Stomach (tissue), 9 donors: ENCODE measurements around the gene TNPO3. TPM values are rescaled to one million over a fixed set of nuclear protein-coding genes. Genes with fewer than 3 reads are reported as not detected.
"Not testable (repeated sequence)": the region's sequence is repeated elsewhere in the genome, so short reads cannot be mapped to it uniquely, and the experiment has no call there.

Source experiments
- DNase-seq, 2 donors: peaks; one replicate each; pipeline versions ENCODE4 v3.0.0 to v3.0.0-alpha.2; 2013 to 2019
- H3K27ac ChIP-seq, 5 donors: fragments of 200-600 bp in 4 of 5; sonication (generic) in 4 of 5; one replicate each; pipeline ENCODE4 v1.5.1; 2013 to 2019; ENCODE audit warnings: mild to moderate bottlenecking in 1 of 5, moderate library complexity in 1 of 5
- H3K27me3 ChIP-seq, 3 donors: fragments of 200-600 bp; sonication (generic); one replicate each; pipeline ENCODE4 v1.5.1; 2017 to 2019; ENCODE audit warnings: mixed run types in 1 of 3
- H3K36me3 ChIP-seq, 4 donors: fragments of 200-600 bp; sonication (generic); 1 replicate in 3 of 4; 2 replicates in 1 of 4; pipeline ENCODE4 v1.5.1; 2016 to 2019
- H3K4me1 ChIP-seq, 4 donors: fragments of 200-600 bp; sonication (generic); one replicate each; pipeline ENCODE4 v1.5.1; 2016 to 2019
- H3K4me3 ChIP-seq, 4 donors: fragments of 200-600 bp; sonication (generic) in 3 of 4; one replicate each; pipeline ENCODE4 v1.5.1; 2016 to 2019; ENCODE audit warnings: mild to moderate bottlenecking in 1 of 4
- H3K9me3 ChIP-seq, 4 donors: fragments of 200-600 bp; sonication (generic); one replicate each; pipeline ENCODE4 v1.5.1; 2016 to 2019
- CTCF ChIP-seq, 7 experiments: fragments of 450-650 bp in 4 of 7; fragments of 200-600 bp in 3 of 7; sonication (generic) in 3 of 7; IDR thresholded peaks; one replicate each; pipeline ENCODE4 v1.5.1; 2016 to 2019; ENCODE audit warnings: antibody characterized with exemption in 7 of 7, control low read depth in 2 of 7, mild to moderate bottlenecking in 1 of 7
- EP300 ChIP-seq: sonication (generic); formaldehyde crosslinking; IDR thresholded peaks from one replicate; pipeline ENCODE4 v1.6.1; 2017; ENCODE audit warnings: antibody characterized with exemption
- POLR2A ChIP-seq, 4 donors: fragments of 450-650 bp; IDR thresholded peaks; one replicate each; pipeline ENCODE4 v1.6.1; 2016; ENCODE audit warnings: antibody characterized with exemption in 4 of 4, control low read depth in 2 of 4, mild to moderate bottlenecking in 1 of 4, moderate library complexity in 1 of 4
- POLR2AphosphoS5 ChIP-seq, 3 donors: sonication (generic); formaldehyde crosslinking; IDR thresholded peaks; one replicate each; pipeline ENCODE4 v1.6.1; 2016; ENCODE audit warnings: antibody characterized with exemption in 3 of 3
- WGBS, 5 donors: extraction: QIAGEN DNeasy Blood & Tissue Kit in 3 of 5; methylation state at CpG; one replicate each; pipeline versions ENCODE4 v1.1.5 to v1.1.7; 2013 to 2018; 5-methylcytosine and 5-hydroxymethylcytosine counted together
- intact Hi-C: fragments of 100-400 bp; cut with DNase I; formaldehyde crosslinking; loops from one replicate; pipeline ENCODE4 v1.15.1; 2023; ENCODE audit warnings: low total_unique reads
- polyA plus RNA-seq, 3 donors: library from polyadenylated mRNA; stranded (reverse); fragments of 200-250 nt; gene quantifications; one replicate each; pipeline ENCODE4 v1.2.3, GENCODE V29; 2013
- total RNA-seq, 5 donors: library from RNA; depleted of rRNA; stranded (reverse); fragments of >200 nt; gene quantifications; one replicate each; pipeline versions ENCODE4 v1.1.0 to v1.2.3, GENCODE V29; 2014 to 2016
- donor health status: healthy with polysubstance abuse.
- donor health status: Bipolar disorder and iron deficiency.
- donor health status: healthy.

Gene TNPO3
- total and polyA plus RNA-seq, 8 donors = 10.7 to 63.8 (median 19.6) TPM

GRCh38 chr7:128946936-128947830 lies 107.7 kb downstream of the TNPO3 start:
- TF ChIP-seq EP300 = no peak
- TF ChIP-seq CTCF (IDR thresholded peaks at IDR 0.05) = no peak
- no peak for TF ChIP-seq POLR2A (IDR thresholded peaks at IDR 0.05)
- TF ChIP-seq POLR2AphosphoS5 (IDR thresholded peaks at IDR 0.05) = no peak
- intact Hi-C loops = no loop called here
- Histone ChIP-seq H3K27ac (no peak overlapping the region), H3K36me3 (peaks cover 2 to 46% (median 32%) of the 10 kb centered on the region in 4 donors), H3K9me3 (no peaks in the 10 kb centered on the region), H3K4me3 (no peak overlapping the region), H3K27me3 (no peaks in the 10 kb centered on the region), H3K4me1 (no peaks in the 10 kb centered on the region)
- WGBS, 5 donors = 78 to 88% (median 85%) methylated on average over 4 to 22 of the region's 22 CpGs
- no peak for DNase-seq

DNA sequence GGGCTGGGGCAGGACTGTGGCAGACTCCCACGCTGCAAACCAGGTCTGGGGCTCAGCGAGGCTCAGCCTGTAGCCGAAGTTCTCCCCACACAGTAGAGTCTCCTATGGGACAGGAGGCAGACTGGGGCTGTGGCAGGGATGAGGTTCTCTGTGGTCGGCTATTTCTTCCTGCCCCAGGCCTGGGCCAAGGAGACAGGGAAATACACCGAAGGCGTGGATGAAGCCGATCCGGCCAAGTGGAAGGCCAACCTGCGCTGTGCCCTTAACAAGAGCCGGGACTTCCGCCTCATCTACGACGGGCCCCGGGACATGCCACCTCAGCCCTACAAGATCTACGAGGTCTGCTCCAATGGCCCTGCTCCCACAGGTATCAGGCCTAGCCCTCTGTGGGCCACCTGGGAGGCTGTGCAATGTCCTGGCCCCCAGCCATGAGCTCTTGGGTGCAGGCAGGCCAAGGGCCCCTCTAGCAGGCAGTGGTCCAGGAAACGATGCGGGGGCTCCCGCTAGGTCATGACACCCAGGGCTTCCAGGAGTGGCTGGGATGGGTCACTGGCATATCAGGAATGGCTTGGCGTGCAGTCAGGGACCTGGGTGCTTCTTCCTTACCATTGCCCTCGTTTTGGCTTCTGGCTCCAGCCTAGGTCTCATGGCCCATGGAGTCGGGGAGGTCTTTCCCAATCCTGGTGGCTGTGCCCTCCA lies 109.1 kb downstream of the TNPO3 start:
- no peak for TF ChIP-seq POLR2A (IDR thresholded peaks at IDR 0.05)
- no peak for TF ChIP-seq EP300
- no peak for TF ChIP-seq POLR2AphosphoS5 (IDR thresholded peaks at IDR 0.05)
- no peak for TF ChIP-seq CTCF (IDR thresholded peaks at IDR 0.05)
- Histone ChIP-seq H3K27ac (no peak overlapping the region), H3K27me3 (peaks cover 0 to 3% (median 0%) of the 10 kb centered on the region in 3 donors), H3K9me3 (no peaks in the 10 kb centered on the region), H3K4me3 (no peak overlapping the region), H3K36me3 (peaks cover under 1 to 33% (median 19%) of the 10 kb centered on the region in 4 donors), H3K4me1 (peaks cover 0 to 5% (median 0%) of the 10 kb centered on the region in 4 donors)
- DNase-seq = no peak
- 85 to 90% (median 88%) methylated on average over 12 to 21 of the region's 21 CpGs for WGBS, 5 donors
- intact Hi-C loops = no loop called here

DNA sequence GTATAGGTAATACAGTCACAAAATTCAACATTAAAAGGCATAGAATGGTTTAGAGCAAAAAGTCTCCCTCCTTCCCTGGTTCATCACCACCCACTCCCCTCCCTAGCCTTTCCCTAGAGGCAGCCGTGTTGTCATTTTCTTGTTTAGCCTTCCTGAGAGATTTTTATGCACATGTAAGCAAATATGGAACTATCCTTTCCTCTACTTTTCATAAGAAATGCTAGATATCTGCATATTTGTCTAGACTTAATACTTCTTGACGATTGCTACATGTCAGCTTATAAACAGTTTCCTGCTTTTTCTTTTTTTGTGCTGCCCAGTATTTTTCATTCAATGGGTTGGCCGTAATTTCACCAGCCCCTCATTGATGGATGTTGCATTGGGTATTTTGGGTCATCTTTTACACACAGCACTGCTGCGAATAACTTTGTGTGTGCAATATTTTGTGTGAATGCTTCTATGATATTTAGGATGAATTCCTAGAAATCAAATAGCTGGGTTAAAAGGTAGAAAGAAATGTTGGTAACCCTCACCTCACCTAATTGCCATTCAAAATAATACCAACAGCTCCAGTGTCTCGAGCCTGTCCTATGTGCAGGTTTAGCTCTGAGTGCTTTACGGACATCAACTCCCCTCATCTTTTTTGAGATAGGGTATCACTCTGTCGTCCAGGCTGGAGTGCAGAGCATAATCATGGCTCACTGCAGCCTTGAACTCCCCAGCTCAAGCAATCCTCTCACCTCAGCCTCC lies 110.2 kb downstream of the TNPO3 start:
- intact Hi-C loops = no loop called here
- DNase-seq = no peak
- Histone ChIP-seq H3K9me3 (no peaks in the 10 kb centered on the region), H3K27me3 (peaks cover 0 to 14% (median 0%) of the 10 kb centered on the region in 3 donors), H3K4me3 (no peak overlapping the region), H3K4me1 (peaks cover 0 to 6% (median under 1%) of the 10 kb centered on the region in 4 donors), H3K36me3 (peaks cover 0 to 31% (median 19%) of the 10 kb centered on the region in 4 donors), H3K27ac (no peak overlapping the region)
- TF ChIP-seq CTCF (IDR thresholded peaks at IDR 0.05) (no peak), EP300 (no peak)
- WGBS, 5 donors = 75 to 80% (median 78%) methylated on average over 7 of the region's 7 CpGs

DNA sequence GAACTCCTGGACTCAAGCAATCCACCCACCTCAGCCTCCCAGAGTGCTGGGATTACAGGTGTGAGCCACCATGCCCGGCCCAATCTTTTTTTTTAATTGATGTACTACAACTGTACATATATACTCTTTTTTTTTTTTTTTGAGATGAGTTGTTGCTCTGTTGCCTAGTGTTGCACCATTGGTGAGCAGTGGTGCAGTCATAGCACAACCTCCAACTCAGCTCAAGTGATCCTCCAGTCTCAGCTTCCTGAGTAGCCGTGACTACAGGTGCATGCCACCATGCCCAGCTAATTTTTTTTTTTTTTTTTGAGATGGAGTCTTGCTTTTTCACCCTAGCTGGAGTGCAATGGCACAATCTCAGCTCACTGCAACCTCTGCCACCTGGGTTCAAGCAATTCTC lies 111.7 kb downstream of the TNPO3 start:
- H3K36me3 ChIP-seq = peaks cover 0 to 26% (median 12%) of the 10 kb centered on the region in 4 donors
- DNase-seq, H3K27ac ChIP-seq, H3K9me3 ChIP-seq, intact Hi-C loops, H3K4me3 ChIP-seq: not testable (repeated sequence)
- peaks cover 8 to 19% (median 12%) of the 10 kb centered on the region in 4 donors for H3K4me1 ChIP-seq
- peaks cover 0 to 28% (median 0%) of the 10 kb centered on the region in 3 donors for H3K27me3 ChIP-seq
- WGBS, 5 donors = 84 to 96% (median 92%) methylated on average over 2 of the region's 2 CpGs
